AG10803 (cell line): ENCODE data around the gene LCLAT1.

Experiments
- DNase-seq: peaks from one replicate; pipeline ENCODE4 v3.0.0; 2010; ENCODE audit warnings: low read depth
- H3K4me3 ChIP-seq: 2 replicates; pipeline ENCODE4 v1.5.1; 2011; ENCODE audit warnings: mild to moderate bottlenecking, low read length, control low read depth
- CTCF ChIP-seq: conservative IDR thresholded peaks from 2 replicates; pipeline ENCODE4 v1.5.1; 2011; ENCODE audit warnings: mild to moderate bottlenecking, low read length, control low read depth, inconsistent platforms

The LCLAT1 gene

GRCh38 chr2:30454571-30454970 lies 7.5 kb downstream of the LCLAT1 start:
- TF ChIP-seq CTCF: no peak
- peak; percentile 42 for DNase-seq

DNA sequence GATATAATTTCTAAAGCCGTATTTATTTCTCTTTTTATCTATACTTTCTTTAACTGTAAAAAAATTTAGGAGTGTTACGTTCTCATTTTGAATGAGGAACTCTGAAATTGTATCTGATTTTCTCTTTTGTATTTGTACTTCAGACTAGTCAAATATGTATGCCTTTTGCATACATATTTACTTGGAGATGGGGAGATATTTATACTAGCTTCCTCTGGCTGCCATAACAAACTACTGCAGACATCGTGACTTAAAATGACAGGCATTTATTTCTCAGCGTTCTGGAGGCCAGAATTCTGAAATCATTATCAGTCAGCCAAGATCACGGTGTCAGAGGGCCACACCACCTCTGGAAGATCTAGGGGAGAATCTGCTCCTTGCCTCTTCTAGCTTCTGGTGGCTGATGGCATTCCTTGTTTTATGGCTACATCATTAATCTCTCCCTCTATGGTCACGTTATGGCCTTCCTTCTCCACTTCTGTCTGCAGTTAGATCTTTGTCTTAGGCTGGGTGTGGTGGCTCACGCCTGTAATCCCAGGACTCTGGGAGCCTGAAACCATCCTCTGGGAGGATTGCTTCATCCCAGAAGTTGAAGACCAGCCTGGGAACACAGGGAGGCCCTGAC lies 8.2 kb downstream of the LCLAT1 start:
- DNase-seq: peak; percentile 56

More at GRCh38 chr2:30454571-30454970, 7.5 kb downstream of the LCLAT1 start:
- no peak overlapping the region for H3K4me3 ChIP-seq

GRCh38 chr2:30456106-30456505 lies 9.1 kb downstream of the LCLAT1 start:
- no peak for TF ChIP-seq CTCF
- no peak overlapping the region for H3K4me3 ChIP-seq
- DNase-seq: no peak

More for the DNA sequence above, 8.2 kb downstream of the LCLAT1 start:
- TF ChIP-seq CTCF: no peak
- no peak overlapping the region for H3K4me3 ChIP-seq

DNA sequence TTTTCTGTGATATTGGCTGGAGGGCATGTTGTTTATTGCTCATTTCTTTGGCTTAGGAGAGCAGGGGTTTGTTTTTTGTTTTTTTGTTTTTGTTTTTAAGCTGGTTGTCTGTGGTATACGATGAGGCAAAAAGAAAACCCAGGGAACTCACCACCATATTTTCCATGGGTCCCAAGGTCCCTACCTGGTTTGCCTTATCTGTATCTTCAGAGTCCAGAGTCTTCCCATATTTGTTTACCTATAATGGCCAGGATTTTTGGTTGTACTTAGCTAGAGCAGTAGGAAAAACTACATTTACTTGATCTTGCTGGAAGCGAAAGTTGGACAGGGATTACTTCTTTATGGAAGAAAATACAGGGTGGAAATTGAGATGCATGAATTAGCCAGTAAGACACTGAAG lies 9.5 kb downstream of the LCLAT1 start:
- H3K4me3 ChIP-seq: no peak overlapping the region
- TF ChIP-seq CTCF: no peak
- no peak for DNase-seq

DNA sequence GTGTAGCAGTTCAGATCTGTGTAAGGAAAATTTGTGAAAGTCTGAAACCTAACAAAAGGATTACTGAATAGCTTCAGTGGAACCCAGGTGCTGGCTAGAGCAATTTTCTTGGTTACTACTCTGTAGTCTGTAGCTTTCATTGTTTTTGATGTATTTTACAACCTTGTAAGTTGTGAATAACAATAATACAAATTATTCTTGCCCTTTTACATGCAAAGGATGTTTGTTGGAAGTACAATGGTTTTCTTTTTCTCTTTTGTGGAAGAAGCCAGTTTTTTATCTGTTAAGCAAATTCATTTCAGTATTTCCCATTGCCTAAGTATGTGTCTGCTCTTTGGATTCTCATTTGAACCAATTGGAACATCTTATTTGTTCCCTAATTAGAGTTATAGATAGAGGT lies 10.2 kb downstream of the LCLAT1 start:
- no peak overlapping the region for H3K4me3 ChIP-seq
- no peak for TF ChIP-seq CTCF
- DNase-seq: no peak

DNA sequence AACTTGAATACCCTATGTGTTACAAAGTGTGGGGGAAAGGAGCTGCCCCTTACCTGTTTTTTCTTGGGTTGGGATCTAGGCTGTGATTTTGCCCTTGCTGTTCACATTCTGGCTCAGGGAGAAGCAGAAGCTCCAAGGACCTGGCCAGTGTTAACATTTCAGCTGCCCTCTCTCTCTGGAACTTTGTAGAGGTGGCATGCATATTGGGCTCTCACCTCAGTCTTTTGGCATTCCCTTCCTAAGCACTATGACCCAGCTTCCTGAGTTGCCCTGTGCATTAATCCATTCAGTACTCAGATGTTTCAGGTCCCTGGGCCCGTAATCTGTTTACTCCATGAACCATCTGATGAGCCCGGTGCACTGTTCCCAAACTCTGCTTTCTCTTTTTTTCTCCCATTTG lies 12.1 kb downstream of the LCLAT1 start:
- no peak for TF ChIP-seq CTCF
- DNase-seq: no peak
- H3K4me3 ChIP-seq: no peak overlapping the region

- no peak overlapping the region for H3K4me3 ChIP-seq
- DNase-seq: no peak
- TF ChIP-seq CTCF: no peak
These were observed 15.2 kb downstream of the LCLAT1 start for GRCh38 chr2:30462131-30462857.
